Measurements from ENCODE around the gene NUFIP1. TPM values are rescaled to one million over a fixed set of nuclear protein-coding genes. Genes with fewer than 3 reads are reported as not detected.

Gene NUFIP1
- total RNA-seq, 4 donors from 2014 or later = 0.37 to 3.6 (median 1.7) TPM

- no peaks in the 10 kb centered on the region for H3K9me3 ChIP-seq
- DNase-seq = no peak
- no peaks in the 10 kb centered on the region for H3K27me3 ChIP-seq
- 60 to 68% methylated on average over 3 to 7 of the region's 7 CpGs for WGBS, 2 donors (ENCODE audit: low coverage in 1 of 2)
- no peaks in the 10 kb centered on the region for H3K36me3 ChIP-seq
- intact Hi-C loops (cut with DNase I; ENCODE audit: low total_unique reads) (no loop called here), in situ Hi-C loops (cut with MboI; ENCODE audit: low pct_ligation_motif_present in 1 of 4, low pct_unique_long_range_greater_than_20kb in 1 of 4, low sequenced_read_pairs in 3 of 4) (no loop called here)
- H3K27ac ChIP-seq = peak overlapping the region in 3 of 4 donors; percentile 21 to 29 (median 23)
- TF ChIP-seq CTCF (IDR thresholded peaks at IDR 0.05) (no peak), EP300 (IDR thresholded peaks at IDR 0.05; ENCODE audit: low read depth) (no peak), POLR2A (IDR thresholded peaks at IDR 0.05) (no peak), POLR2AphosphoS5 (IDR thresholded peaks at IDR 0.05) (no peak)
- peaks cover 0 to 3% (median 0%) of the 10 kb centered on the region in 4 donors for H3K4me1 ChIP-seq
- no peak overlapping the region for H3K4me3 ChIP-seq
Observed at GRCh38 chr13:44932850-44933251, 56.4 kb downstream of the NUFIP1 start.

GRCh38 chr13:44932171-44932849, 57.0 kb downstream of the NUFIP1 start:
- H3K9me3 ChIP-seq = no peaks in the 10 kb centered on the region
- no peak for DNase-seq
- in situ Hi-C loops (cut with MboI; ENCODE audit: low pct_ligation_motif_present in 1 of 4, low pct_unique_long_range_greater_than_20kb in 1 of 4, low sequenced_read_pairs in 3 of 4) = no loop called here
- no peaks in the 10 kb centered on the region for H3K36me3 ChIP-seq
- intact Hi-C loops (cut with DNase I; ENCODE audit: low total_unique reads) = no loop called here
- H3K4me3 ChIP-seq = no peak overlapping the region
- H3K27me3 ChIP-seq = no peaks in the 10 kb centered on the region
- no peak for TF ChIP-seq POLR2AphosphoS5 (IDR thresholded peaks at IDR 0.05)
- TF ChIP-seq CTCF (IDR thresholded peaks at IDR 0.05) = no peak
- TF ChIP-seq EP300 (IDR thresholded peaks at IDR 0.05; ENCODE audit: low read depth) = no peak
- no peak for TF ChIP-seq POLR2A (IDR thresholded peaks at IDR 0.05)
- WGBS, 2 donors (ENCODE audit: low coverage in 1 of 2) = 72% methylated on average over 5 of the region's 5 CpGs
- H3K4me1 ChIP-seq = peaks cover 0 to 3% (median 0%) of the 10 kb centered on the region in 4 donors
- peak overlapping the region in 3 of 4 donors; percentile 21 to 29 (median 23) for H3K27ac ChIP-seq

GRCh38 chr13:44930963-44931623, 58.2 kb downstream of the NUFIP1 start:
- in situ Hi-C loops (cut with MboI; ENCODE audit: low pct_ligation_motif_present in 1 of 4, low pct_unique_long_range_greater_than_20kb in 1 of 4, low sequenced_read_pairs in 3 of 4) (no loop called here), intact Hi-C loops (cut with DNase I; ENCODE audit: low total_unique reads) (no loop called here)
- no peaks in the 10 kb centered on the region for H3K36me3 ChIP-seq
- no peak overlapping the region for H3K27ac ChIP-seq
- no peak overlapping the region for H3K4me3 ChIP-seq
- peaks cover 0 to 3% (median 0%) of the 10 kb centered on the region in 4 donors for H3K4me1 ChIP-seq
- no peaks in the 10 kb centered on the region for H3K9me3 ChIP-seq
- no peaks in the 10 kb centered on the region for H3K27me3 ChIP-seq
- WGBS, 2 donors (ENCODE audit: low coverage in 1 of 2) = 77 to 84% methylated on average over 3 to 7 of the region's 7 CpGs
- no peak for DNase-seq
- TF ChIP-seq EP300 (IDR thresholded peaks at IDR 0.05; ENCODE audit: low read depth) (no peak), POLR2AphosphoS5 (IDR thresholded peaks at IDR 0.05) (no peak), POLR2A (IDR thresholded peaks at IDR 0.05) (no peak), CTCF (IDR thresholded peaks at IDR 0.05) (no peak)

- Histone ChIP-seq H3K27ac (no peak overlapping the region), H3K4me1 (peaks cover 0 to 3% (median 0%) of the 10 kb centered on the region in 4 donors), H3K27me3 (no peaks in the 10 kb centered on the region), H3K4me3 (no peak overlapping the region), H3K9me3 (no peaks in the 10 kb centered on the region), H3K36me3 (no peaks in the 10 kb centered on the region)
- TF ChIP-seq EP300 (IDR thresholded peaks at IDR 0.05; ENCODE audit: low read depth) (no peak), POLR2AphosphoS5 (IDR thresholded peaks at IDR 0.05) (no peak), CTCF (IDR thresholded peaks at IDR 0.05) (no peak), POLR2A (IDR thresholded peaks at IDR 0.05) (no peak)
- in situ Hi-C loops (cut with MboI; ENCODE audit: low pct_ligation_motif_present in 1 of 4, low pct_unique_long_range_greater_than_20kb in 1 of 4, low sequenced_read_pairs in 3 of 4) = no loop called here
- no peak for DNase-seq
- WGBS, 2 donors (ENCODE audit: low coverage in 1 of 2) = 86 to 100% methylated on average over 2 to 3 of the region's 3 CpGs
- intact Hi-C loops (cut with DNase I; ENCODE audit: low total_unique reads) = no loop called here
Observed at GRCh38 chr13:44930280-44930679, 59.0 kb downstream of the NUFIP1 start.

Data from transverse colon (tissue), 4 donors.